DOHH2 (cell line): ENCODE measurements around the gene IGSF10.
A peak's percentile ranks its signal among the peaks of the same experiment; 100 is the strongest.

Source experiments
- H3F3A ChIP-seq: fragments of 200-600 bp; sonication (generic), shearing (Covaris generic); 2 replicates; pipeline ENCODE4 v1.6.0; 2016; ENCODE audit warnings: antibody characterized with exemption, mild to moderate bottlenecking; ENCODE audit not compliant: control insufficient read depth, insufficient read depth
- H3K27ac ChIP-seq: fragments of 200-600 bp; sonication (generic); 2 replicates; pipeline ENCODE4 v1.5.1; 2014; ENCODE audit warnings: low read depth, mild to moderate bottlenecking, low read length, moderate library complexity
- H3K27me3 ChIP-seq: fragments of 200-600 bp; sonication (generic); 2 replicates; pipeline ENCODE4 v1.6.1; 2014; ENCODE audit warnings: mild to moderate bottlenecking, low read length, mixed read lengths; ENCODE audit not compliant: control insufficient read depth
- H3K36me3 ChIP-seq: fragments of 200-600 bp; sonication (generic); 2 replicates; pipeline ENCODE4 v1.6.1; 2014; ENCODE audit warnings: mild to moderate bottlenecking, low read length, moderate library complexity, mixed read lengths; ENCODE audit not compliant: control insufficient read depth
- H3K4me1 ChIP-seq: fragments of 200-600 bp; sonication (generic); 2 replicates; pipeline ENCODE4 v1.6.1; 2014; ENCODE audit warnings: mild to moderate bottlenecking, low read length, mixed read lengths; ENCODE audit not compliant: control insufficient read depth
- H3K4me2 ChIP-seq: fragments of 200-600 bp; sonication (generic); 2 replicates; pipeline ENCODE4 v1.6.0; 2014; ENCODE audit warnings: mild to moderate bottlenecking, low read length, moderate library complexity
- H3K4me3 ChIP-seq: fragments of 200-600 bp; sonication (generic); 2 replicates; pipeline ENCODE4 v1.5.1; 2014; ENCODE audit warnings: mild to moderate bottlenecking, low read length, mixed read lengths
- H3K79me2 ChIP-seq: fragments of 200-600 bp; sonication (generic); 2 replicates; pipeline ENCODE4 v1.6.1; 2014; ENCODE audit warnings: mild to moderate bottlenecking, low read length, mixed read lengths; ENCODE audit not compliant: control insufficient read depth
- H3K9me2 ChIP-seq: fragments of 200-600 bp; sonication (generic); replicated peaks from 2 replicates; pipeline ENCODE4 v1.6.1; 2014; ENCODE audit warnings: mild to moderate bottlenecking, low read length, mixed read lengths; ENCODE audit not compliant: control insufficient read depth
- H3K9me3 ChIP-seq: fragments of 200-600 bp; sonication (generic); 2 replicates; pipeline ENCODE4 v1.6.1; 2014; ENCODE audit warnings: antibody characterized with exemption, low read length, mixed read lengths; ENCODE audit not compliant: control insufficient read depth, insufficient read depth
- H4K20me1 ChIP-seq: fragments of 200-600 bp; sonication (generic); 2 replicates; pipeline ENCODE4 v1.6.0; 2014; ENCODE audit warnings: low read depth, mild to moderate bottlenecking, antibody characterized with exemption, low read length, moderate library complexity; ENCODE audit not compliant: control insufficient read depth, insufficient read depth
- EZH2phosphoT487 ChIP-seq: fragments of 200-600 bp; sonication (generic); IDR thresholded peaks from 2 replicates; pipeline ENCODE4 v1.6.1; 2017; ENCODE audit warnings: borderline replicate concordance, mild to moderate bottlenecking, antibody characterized with exemption, low read length, moderate library complexity, mixed read lengths
- TF ChIP-seq, protein P1 (sequence below): fragments of 200-600 bp; sonication (generic); IDR thresholded peaks from one replicate; pipeline ENCODE4 v1.5.1; 2014; ENCODE audit warnings: antibody characterized with exemption, mild to moderate bottlenecking, low read depth, low read length; ENCODE audit not compliant: poor library complexity, severe bottlenecking

Gene IGSF10

DNA sequence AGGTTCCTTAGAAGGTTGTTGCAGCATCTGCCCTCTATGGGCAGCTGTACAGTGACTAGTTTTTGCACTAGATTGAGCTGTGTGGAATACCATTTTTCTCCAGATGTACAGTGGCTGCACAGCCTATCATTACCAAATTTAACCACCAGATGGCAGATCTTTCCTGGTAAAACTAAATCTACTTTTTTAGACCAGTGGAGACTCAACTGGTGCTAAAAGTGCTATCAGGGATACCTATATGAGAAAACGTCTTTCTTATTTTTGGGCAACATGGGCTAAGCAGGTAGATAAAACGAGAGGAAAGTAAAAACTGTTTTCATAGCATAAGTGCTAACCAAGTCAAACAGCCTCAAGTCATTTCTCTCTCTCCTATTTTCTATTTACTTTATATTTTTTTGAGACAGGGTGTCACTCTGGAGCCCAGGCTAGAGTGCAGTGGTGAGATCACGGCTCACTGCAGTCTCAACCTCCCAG lies 21.2 kb downstream of the IGSF10 start:
- H3K27ac ChIP-seq, result no peak overlapping the region
- no peaks in the 10 kb centered on the region for H4K20me1 ChIP-seq
- H3K4me1 ChIP-seq, result peaks cover 21% of the 10 kb centered on the region
- H3K36me3 ChIP-seq, result no peaks in the 10 kb centered on the region
- H3K79me2 ChIP-seq, result no peaks in the 10 kb centered on the region
- no peak overlapping the region for H3K4me2 ChIP-seq
- TF ChIP-seq, protein P1, sequence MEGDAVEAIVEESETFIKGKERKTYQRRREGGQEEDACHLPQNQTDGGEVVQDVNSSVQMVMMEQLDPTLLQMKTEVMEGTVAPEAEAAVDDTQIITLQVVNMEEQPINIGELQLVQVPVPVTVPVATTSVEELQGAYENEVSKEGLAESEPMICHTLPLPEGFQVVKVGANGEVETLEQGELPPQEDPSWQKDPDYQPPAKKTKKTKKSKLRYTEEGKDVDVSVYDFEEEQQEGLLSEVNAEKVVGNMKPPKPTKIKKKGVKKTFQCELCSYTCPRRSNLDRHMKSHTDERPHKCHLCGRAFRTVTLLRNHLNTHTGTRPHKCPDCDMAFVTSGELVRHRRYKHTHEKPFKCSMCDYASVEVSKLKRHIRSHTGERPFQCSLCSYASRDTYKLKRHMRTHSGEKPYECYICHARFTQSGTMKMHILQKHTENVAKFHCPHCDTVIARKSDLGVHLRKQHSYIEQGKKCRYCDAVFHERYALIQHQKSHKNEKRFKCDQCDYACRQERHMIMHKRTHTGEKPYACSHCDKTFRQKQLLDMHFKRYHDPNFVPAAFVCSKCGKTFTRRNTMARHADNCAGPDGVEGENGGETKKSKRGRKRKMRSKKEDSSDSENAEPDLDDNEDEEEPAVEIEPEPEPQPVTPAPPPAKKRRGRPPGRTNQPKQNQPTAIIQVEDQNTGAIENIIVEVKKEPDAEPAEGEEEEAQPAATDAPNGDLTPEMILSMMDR, result peak; percentile 81
- no peak for TF ChIP-seq EZH2phosphoT487
- H3K4me3 ChIP-seq, result no peak overlapping the region
- no peaks in the 10 kb centered on the region for H3K9me2 ChIP-seq
- H3K27me3 ChIP-seq, result no peaks in the 10 kb centered on the region
- H3K9me3 ChIP-seq, result no peaks in the 10 kb centered on the region
- no peaks in the 10 kb centered on the region for H3F3A ChIP-seq

DNA sequence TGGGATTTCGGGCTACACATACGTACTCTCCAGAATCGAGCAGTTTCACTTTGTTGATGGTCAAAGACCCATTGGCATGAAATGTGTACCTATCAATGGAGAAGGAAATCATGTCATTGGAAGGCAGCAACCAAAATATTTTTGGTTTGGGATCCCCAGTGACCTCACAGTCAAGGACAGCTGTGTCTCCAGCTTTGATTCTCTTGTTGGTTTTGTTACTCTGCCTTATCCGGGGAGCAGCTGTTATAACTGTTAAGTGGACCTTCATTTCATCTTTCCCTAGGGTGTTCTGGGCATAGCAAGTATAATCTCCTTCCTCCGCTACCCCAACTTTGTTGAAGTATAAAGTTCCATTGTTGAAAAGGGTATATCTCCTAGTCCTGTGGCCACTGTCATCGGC lies 23.0 kb downstream of the IGSF10 start:
- Histone ChIP-seq H3K36me3 (peaks cover 4% of the 10 kb centered on the region; the same call in 1 of the 2 replicates), H4K20me1 (no peaks in the 10 kb centered on the region), H3F3A (no peaks in the 10 kb centered on the region), H3K4me2 (no peak overlapping the region), H3K4me1 (peaks cover 37% of the 10 kb centered on the region), H3K27ac (no peak overlapping the region), H3K4me3 (no peak overlapping the region), H3K27me3 (no peaks in the 10 kb centered on the region), H3K9me2 (no peaks in the 10 kb centered on the region), H3K9me3 (no peaks in the 10 kb centered on the region), H3K79me2 (no peaks in the 10 kb centered on the region)
- TF ChIP-seq, protein P1, result no peak
- TF ChIP-seq EZH2phosphoT487, result no peak

DNA sequence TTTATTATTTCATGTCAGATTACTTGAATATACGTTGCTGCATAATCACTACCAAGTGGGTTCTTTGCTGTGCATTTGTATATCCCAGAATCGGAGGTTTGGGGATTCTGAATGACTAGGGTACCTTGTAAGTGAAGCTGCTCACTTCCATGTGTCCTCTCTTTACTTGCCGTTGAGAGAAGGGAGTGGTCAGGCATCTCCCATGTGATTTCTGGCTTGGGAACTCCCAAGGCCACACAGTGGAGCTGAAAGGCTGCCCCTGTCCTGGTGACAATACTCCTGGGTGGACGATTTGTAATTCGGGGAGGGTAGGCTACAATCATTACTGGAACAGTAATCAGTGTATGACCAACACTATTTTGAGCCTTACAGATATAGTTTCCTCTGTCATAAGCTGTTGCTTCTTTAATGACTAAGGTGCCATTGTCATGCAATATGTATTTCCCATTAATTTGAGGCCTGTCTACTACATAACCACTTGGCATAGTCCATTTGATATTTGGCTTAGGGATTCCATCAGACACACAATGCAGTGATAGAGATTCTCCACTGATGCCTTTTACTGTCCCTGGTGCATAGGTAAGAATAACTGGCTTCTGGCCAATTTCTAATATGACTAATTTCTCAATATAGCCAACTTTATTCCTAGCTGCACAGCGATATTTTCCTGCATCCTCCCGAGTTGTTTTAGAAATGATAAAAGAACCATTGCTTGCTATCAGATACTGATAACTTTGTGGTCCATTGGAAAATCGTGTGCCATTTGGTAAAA lies 24.0 kb downstream of the IGSF10 start:
- Histone ChIP-seq H3K79me2 (no peaks in the 10 kb centered on the region), H3F3A (no peaks in the 10 kb centered on the region), H3K27ac (no peak overlapping the region), H4K20me1 (no peaks in the 10 kb centered on the region), H3K4me3 (no peak overlapping the region), H3K4me2 (no peak overlapping the region), H3K9me3 (no peaks in the 10 kb centered on the region), H3K9me2 (no peaks in the 10 kb centered on the region), H3K4me1 (peaks cover 41% of the 10 kb centered on the region), H3K27me3 (no peaks in the 10 kb centered on the region), H3K36me3 (peaks cover 4% of the 10 kb centered on the region; the same call in 1 of the 2 replicates)
- TF ChIP-seq, protein P1, result no peak
- no peak for TF ChIP-seq EZH2phosphoT487
